Measurements from ENCODE around the gene AGAP1.

AGAP1 gene

DNA sequence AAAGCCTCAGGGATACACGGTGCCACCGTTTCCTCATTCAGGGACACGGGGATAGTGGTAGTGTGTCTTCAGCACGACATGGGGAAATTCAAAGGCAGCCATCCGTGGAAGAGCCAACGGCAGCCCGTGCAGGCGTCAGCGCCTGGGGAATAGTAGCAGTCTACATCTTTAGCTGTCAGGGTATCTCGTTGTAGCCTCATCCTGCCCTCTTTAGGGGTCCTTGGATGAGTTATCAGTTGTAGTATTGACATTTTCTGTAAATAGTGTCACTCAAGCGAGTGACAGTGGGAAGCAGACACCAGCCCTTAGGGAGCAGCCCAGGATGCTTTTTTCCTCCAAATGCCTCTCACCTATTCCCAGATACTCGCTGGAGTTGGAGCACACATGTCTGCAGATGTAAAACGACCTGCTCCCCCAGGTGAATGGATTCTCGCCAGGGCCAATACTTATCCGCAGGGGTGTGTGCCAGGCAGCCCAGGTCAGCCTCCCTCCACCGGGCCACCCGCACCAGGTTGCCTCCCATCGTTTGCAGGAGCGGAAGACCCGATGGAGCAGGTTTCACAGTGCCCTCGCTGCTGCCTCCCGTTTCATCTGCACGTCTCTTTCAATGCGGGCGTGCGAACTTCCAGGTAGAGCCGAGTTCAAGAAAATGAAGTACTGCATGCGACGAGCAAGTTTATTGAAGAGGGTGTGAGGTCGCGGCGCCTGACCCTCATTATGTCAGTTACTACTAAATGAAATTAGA lies 41.0 kb downstream of the AGAP1 start:
- FAIRE-seq: no peak

DNA sequence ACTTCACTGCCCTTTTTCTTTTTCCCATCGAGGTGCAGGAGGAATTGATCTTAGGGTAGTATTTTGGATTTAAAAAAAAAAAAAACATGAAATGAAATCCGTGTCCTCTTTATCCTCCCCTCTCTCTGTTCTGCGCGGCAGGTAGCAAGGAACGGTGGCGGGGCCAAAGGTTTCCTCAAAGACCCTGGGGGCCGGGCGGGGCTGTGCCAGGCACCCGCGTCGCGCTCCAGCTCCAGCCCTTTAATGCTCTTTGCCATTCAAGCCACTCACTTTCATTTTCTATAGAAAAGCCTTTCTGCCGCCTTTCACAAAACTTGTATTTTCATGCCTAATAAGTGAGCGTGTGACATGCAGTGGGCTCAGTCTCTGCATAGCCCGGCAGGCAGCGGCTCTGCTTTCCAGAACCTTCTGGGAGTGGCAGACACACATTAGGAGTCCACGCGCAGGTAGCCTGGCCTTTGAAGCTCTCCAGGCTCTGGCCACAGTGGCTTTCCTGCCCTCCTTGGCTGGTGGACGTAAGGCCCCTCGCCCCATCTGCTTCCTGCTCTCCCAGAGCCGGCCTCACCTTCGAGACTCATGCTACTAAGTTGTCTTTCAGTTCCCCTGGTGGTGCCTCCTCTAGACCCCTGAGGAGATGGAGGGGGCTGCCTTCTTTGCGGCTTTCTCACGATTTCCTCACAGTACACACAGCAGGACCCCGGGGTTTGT lies 41.7 kb downstream of the AGAP1 start:
- no peak for FAIRE-seq

DNA sequence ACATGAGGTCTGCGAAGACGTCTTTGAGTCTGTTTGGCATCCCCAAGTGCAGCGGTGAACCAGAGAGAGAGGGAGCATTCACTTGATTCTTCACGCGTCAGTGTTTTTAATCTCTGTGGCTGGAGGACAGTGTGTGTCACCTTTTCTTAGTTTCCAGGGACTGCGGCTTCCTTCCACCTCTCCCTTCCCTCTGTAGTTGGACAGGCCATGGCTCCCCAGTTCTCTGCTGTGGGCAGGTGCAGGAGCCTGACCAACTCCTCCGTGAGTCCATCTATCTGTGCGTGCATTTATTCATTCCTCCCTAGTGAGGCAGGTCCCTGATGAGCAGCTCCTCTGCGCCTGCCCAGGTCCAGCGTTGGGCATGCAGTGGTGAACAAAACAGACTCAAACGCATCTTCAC lies 42.9 kb downstream of the AGAP1 start:
- FAIRE-seq: no peak

DNA sequence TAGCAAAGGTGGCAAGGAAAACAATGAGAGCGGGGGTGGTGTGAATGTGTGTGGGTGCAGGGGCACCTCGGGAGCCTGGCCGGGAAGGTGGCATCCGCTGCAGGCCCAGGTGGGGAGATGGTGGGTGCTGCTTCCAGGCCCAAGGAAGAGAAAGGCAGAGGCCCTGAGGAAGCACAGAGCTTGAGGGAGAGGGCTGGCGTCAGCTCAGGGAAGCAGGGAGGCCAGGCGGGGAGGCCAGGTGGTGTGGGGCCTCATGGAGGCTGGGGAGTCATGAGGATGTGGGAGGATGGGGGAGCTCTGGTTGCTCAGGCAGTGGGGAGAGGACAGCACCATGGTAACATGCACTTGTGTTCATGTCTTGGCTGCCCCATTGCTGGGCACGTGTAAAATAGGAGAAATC lies 43.3 kb downstream of the AGAP1 start:
- no peak for FAIRE-seq

DNA sequence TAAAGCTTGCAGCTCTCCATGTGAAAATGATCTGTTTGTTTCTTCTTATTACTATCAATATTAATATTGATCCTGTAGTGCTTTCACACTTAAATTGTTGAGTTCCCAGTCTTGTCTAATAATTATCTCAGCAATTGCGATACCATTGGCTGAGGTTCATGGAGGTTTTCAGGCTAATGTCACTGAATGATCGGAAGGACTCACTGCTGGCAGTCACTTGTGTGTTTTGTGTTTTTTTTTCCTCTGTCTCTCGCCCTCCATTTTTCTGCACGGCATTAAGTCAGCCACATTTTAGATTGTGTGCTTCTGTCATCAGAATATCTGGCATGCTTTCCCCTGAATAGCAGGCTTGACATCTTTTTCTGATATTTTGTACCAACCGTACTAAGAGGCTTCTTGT lies 43.7 kb downstream of the AGAP1 start:
- FAIRE-seq: no peak

DNA sequence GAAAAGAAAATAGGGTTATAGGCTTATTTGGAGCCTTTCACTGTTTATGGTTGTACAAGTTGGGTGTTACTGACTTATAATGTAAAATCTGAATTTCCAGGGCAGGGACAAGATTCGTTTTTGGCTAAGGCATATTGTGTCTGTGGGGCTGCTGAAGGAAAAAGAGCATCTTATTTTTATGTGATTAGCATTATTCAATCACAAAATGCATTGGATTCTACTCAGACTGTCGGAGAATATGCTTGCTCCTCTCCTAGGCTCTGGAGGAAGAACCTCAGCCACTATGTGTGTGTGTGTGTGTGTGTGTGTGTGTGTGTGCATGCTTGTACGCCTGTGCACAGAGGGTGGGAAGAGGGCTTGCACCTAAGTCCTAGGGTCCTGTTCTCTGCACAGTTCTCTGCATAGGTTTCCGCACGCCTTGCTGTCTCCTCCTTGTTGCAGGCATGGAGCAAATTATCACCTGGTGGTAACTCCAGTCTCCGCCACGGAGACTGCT lies 44.3 kb downstream of the AGAP1 start:
- FAIRE-seq: no peak

DNA sequence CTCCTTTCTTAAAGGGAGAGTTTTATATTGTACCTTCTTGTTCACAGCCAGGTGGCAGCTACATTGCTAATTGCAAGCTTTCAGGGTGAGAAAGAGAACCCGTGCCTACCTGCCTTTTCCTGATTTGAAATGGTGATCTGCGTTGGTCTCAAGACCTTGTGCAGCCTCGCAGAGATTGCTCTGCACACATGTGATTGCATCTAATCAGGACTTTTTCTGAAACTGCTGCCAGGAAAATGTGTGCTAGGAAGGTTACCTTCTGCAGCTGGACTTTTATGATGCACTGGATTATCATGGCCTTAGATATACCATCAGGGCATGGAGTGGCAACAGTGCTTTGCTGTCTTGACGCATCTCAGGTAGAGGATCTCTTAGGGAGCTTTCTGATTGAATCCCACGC lies 45.1 kb downstream of the AGAP1 start:
- FAIRE-seq: no peak

DNA sequence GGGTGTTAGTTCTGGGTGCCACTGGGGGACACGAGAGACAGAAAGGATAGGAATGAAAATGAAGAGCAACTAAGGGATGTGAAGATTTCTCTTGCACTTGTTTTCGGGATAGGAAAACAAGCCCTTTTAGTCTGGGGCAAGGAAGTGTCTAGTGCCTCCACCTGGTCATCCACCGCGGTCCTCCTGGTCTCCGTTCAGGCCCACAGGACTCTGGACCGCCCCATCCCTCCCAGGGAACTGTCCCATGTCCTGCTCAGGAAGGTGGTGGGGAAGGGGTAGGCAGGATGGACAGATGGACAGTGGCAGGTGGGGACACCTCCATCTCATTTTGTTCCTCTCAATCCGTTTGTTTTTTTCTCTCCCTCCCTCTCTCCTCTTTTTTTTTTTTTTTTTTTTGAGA lies 45.9 kb downstream of the AGAP1 start:
- no peak for FAIRE-seq

DNA sequence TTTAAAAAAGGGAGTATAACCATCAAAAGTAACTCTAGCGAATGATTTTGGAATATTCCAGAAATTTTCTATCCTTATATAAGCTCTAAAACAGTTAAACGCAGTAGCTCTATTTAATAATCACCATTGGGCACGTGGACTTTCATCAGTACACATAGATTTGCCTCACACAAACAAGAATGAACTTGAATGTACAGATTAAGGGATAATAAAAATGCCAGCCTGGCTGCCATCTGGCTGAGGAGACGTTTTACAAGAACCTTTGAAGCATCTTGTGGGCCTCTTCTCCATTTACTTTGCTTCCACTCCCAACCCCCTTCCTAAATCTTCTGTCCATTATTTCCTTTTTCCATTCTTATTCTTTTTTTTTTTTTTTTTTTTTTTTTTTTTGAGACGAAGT lies 47.2 kb downstream of the AGAP1 start:
- FAIRE-seq: no peak

DNA sequence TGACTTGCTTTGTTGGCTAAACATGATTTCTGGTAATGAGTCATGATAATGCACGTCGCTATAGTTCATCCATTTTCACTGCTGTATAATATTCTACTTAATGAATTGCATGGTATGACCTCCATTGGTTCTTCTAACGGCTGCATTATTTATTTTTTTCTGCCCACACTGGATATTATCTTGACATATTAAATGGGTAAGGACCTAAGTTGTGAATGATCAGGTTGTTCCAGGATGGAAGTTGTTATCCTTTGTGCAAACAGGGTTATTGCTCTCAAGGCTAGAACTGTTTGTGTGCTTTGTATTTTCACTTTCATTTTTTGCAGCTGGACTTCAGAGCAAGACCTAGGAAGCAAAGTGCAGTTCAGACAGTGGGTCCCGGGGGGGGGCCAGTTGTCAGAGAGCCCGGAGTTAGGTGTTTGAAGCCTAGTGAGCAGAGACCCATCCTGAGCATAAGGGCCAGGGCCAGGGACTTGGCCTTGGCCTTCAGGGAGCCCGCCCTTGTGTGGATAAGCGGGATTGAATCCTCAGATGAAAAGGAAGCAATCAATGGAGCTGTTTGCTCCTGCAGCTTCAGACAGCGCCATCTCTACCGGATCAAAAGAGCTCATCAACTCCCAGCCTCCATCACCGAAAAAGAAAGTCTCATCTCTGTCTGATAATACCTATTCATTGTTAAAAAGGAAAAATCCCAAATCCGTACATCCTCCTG lies 48.2 kb downstream of the AGAP1 start:
- no peak for FAIRE-seq

DNA sequence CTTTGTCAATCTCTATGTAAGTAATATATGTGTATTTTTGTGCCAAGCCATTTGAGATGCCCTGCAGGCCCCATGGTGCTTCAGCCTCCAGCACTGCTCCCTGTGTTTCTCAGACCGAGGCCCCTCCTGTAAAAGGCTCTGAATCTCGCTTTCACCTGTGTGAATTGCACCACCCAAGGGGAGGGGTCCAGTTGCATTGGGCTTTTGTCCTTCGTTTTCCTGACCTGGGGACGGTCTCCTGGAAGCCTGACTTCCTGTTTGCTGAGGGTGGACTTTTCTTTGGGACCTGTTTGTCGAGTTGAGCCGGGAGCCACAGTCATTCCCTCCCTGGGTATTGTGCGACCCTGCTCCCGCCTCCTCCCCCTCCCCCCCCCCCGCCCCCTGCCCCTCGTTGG lies 48.9 kb downstream of the AGAP1 start:
- FAIRE-seq: no peak

DNA sequence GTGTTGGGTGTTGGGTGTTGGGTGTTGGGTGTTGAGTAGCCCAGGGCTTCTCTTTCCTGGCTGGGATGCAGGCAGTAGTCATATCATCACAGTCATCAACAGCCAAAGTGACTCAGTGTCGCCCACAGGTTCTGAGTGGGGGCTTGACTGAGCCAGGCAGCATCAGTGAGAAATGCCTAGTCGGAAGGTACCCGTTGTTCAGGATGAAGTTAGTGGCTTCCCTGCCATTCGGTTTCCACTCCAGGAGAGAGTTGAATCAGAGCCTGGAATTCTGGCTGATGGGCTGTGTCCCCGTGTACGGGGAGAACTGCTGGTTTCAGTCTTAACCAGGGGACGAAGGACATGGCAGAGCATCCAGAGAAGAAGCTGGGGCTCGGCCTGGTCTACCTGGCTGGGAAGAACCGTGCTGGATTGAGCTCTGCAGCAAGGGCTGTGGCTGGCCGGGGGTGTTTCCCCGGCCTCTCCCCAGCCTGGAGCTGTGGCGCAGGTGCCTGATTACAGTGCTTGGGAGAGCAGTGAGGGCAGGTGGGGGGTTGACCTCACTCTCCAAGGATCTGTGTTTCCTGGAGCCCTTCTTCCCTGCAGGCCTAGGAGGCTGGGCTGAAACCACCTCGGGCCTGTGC lies 49.4 kb downstream of the AGAP1 start:
- FAIRE-seq: no peak

DNA sequence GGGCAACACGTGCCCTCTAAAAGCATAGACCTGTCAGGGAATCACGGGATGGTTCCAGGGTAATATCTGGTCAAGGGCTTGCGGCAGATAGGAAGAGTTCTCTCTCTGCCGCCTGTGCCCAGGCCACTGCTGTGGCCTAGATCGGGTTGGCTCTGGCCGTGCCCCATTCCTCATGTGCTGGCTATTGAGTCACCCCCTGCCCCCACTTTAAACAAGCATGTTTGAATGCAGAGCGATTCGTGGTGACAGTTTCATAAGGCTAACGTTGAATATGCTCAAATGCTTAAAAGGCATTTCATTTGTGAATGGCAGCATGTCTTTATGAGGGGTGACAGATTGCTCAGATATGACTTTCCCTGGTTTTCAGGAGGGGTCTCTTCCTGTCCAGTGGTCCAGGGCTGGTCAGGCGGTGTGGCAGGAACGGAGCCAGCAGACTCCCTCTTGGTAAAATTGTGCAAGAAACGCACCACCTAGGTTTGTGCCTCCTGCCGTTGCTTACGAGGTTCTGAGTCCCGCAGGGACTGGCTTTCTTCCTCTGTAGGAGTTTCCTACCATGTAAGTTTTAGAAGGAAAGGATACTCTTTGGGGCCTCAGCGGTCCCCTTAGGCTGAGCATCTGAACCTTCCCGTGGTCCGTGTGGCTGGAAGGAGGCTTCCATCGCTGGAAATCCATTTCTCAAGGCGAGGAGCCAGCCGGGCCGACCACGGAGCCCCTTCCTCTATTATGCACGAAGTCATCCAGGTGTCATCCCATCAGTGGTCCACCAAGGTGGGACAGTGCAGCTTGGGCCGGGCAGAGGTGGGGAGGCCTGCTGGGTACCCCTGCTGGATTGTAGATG lies 50.2 kb downstream of the AGAP1 start:
- no peak for FAIRE-seq

DNA sequence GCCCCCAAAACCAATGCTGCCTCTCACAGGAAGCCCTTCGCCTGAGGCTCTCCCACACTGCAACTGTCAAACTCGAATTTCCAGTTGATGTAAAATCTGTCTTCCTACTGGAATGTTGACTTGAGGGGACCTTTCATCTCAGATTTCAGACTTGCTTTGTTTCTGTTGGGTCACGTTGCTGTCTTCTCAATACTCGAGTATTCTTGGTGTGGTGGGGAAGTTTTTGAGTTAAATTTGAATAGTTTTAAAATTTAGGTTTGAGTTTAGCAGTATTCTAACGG lies 50.8 kb downstream of the AGAP1 start:
- FAIRE-seq: no peak

DNA sequence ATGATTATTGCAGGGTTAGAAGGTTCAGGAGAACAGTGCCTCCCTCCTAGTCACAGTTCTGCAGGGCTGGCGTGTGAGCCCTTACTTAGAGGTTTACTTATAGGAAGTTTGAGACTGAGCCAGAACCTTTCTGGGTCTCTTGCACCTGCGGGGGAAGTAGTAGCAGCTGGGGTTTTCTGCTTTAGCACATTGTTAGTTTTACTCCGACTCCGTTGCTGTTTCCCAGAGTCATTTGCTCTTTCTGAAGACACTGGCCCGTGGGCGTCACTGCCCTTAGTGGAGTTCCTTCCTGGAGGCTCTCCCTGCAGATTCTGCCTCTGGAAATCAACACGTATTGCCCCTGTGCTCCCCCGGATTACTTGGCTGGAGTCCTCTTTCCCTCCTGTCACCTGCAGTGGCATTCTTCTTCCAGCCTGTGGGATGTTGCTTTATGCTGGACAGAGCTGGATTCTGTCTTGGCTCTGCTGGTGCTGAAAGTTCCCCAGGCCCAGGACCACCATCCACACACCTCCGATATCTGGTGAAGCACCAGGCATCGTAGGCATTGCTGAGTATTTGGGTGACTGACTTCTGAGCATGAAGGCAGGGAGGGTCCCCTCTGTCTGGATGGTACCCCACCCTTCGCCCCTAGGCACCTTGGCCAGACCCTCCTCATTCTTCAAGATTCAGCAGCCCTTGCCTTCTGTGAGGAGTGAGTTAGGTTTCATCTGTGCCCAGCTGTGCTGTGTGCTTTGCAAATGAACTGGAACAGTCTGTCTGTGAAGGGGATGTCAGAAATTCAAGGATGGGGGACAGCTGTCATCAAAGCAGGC lies 51.7 kb downstream of the AGAP1 start:
- FAIRE-seq: no peak

DNA sequence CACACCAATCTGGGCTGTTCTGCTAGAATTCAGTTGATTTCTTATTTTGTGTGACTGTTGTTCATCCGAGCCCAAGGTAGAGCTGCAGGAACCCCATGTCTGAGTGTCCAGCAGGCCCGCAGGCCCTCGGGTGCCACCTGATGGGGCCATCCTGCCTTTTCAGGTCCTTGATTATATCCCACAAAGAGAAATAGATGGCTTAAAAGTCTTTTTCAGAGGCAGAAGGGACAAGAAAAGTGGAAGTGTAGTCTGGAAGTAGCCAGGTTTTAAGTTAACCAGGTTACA lies 52.2 kb downstream of the AGAP1 start:
- no peak for FAIRE-seq

DNA sequence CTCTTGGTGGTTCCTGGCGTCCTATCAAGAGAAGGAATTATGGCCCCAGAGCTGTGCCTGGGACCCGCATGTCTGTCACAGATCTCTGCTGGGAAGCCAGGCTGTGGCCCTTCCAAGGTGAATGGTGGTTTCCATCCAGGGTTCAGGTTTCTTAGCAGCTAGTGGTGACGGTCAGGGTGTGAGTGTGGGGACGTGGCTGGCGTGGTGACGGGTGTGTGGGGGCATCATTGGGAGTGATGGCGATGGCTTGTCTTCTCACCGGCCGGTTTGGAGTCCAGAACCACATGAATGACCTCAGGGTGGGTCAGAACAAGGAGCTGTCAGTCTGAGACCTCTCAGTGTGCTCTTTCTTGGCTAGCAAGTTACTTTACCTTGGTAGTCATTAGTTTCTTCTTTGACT lies 52.6 kb downstream of the AGAP1 start:
- FAIRE-seq: no peak

DNA sequence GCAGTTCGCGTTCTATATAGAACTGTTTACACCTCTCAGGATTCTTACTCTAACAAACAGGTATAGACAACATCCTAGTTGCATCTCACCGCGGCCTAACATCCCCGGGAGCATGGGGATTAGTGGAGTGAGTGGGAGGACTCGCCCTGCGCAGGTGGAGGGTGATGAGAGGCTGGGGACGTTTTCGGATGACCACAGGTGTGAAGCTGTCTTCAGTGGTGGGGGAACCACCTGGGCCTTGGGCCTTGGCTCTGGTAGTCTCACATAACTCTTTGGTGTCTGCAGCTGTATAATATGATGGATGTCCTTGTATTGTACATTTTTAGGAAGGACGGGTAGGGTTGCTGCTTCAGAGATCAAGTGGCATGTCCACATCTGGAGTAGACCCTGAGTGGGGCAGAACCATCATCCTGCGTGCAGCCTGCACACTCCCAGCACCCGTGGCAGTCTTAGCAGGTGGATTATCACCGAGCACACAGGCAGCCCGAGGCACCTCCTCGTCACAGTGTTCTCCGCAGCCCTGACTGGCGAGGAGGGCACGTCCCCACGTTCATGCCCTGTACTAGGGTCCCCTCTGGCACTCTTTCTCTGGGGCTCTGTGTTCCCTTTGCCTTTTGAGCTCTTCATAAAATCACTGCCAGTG lies 56.0 kb downstream of the AGAP1 start:
- FAIRE-seq: no peak

DNA sequence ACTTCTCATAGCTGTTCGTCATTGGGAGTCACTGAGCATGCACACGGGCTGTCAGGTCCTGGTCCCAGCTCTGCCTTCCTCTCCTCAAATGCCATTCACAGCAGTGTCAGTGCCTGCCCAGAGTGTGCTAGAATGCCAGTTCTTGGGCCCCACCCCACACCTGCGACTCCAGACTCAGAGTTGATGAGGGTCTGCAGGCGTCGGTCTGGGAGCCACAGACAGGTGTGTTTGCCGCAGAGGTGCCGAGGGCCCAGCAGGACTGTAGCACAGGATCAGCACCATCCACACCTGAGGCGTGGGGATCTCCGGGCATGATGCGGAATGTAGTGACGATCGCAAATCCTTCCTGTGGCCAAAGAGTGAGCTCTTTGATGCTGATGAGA lies 56.5 kb downstream of the AGAP1 start:
- FAIRE-seq: no peak

DNA sequence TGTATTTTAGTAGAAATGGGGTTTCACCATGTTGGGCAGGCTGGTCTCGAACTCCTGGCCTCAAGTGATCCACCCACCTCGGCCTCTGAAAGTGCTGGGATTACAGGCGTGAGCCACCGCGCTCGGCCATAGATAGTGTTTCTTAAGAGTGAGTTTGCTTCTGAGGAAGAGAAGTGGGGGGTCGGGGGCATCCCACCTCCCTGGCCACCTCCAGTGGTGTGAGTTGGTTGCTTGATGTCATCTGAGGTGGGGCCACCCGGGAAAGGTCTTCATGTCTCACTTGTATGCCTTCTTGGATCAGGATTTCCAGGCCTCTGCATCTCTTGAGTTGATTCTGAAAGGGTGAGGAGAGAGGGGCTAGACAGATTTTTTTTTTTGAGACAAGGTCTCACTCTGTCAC lies 57.1 kb downstream of the AGAP1 start:
- FAIRE-seq: no peak

DNA sequence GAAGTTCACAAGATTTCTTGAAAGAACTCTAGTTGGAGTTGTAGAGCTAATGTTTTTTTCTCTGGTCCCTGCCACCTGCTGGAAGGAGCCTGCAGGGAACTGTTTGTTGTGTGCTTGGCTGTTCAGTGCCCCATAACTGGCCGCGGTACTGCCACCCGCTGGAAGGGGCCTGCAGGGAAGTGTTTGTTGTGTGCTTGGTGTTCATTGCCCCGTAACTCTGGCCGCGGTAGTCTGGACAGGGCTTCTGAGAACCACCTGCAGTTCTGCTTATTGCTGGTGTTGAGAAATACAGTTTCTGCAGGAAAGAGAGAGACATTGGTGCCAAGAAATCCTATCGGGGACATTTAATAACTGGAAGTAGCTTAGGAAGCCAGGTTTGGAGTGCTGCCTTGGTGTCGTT lies 58.1 kb downstream of the AGAP1 start:
- FAIRE-seq: peak; percentile 44

DNA sequence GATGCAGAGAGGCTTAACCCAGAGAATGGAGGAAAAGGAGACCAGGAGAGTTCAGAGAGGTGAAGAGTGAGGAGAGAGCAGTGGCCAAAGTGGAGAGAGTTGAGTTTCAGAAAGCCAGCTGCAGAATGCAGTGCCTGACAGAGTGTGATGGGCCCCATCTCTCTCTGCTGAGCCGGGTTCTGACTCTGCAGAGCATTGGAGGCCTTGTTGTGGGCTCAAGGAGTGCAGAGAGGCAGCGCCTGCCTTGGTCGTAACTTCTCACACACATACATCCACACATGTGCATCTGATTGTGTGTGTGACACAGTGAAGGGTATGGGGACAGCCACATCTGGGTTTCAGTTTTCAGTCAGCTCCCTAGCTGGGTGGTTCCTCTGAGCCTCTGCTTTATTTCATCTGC lies 58.8 kb downstream of the AGAP1 start:
- FAIRE-seq: no peak
